HG03558 (cell line): ENCODE measurements around the gene CPSF3.
"Not testable (repeated sequence)": the region's sequence is repeated elsewhere in the genome, so short reads cannot be mapped to it uniquely, and the experiment has no call there.

Experiments used
- ATAC-seq: cut with Tn5 transposase; IDR thresholded peaks from one replicate; pipeline ENCODE4 v1.9.1; 2021; ENCODE audit warnings: moderate number of reproducible peaks; ENCODE audit not compliant: unreplicated experiment; ENCODE audit errors: extremely low read depth

The CPSF3 gene

DNA sequence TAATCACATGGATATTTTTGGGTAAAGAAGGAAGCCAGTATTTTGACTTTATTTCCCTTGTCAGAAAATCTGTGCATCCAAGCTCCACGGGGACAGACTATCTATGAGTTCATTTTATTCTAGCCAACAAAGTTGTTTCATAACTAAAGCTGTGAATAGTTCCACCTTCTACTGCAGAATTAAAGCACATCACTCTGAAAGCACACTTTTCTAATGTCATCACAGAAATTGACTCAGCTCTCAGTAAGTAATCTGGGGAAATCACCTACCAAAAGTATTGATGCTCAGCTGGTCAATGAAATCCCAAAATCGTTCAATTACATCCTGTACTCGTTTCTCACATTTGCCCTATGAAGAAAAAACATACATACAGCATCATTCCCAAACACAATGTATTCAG lies 70.0 kb downstream of the CPSF3 start:
- no peak for ATAC-seq

DNA sequence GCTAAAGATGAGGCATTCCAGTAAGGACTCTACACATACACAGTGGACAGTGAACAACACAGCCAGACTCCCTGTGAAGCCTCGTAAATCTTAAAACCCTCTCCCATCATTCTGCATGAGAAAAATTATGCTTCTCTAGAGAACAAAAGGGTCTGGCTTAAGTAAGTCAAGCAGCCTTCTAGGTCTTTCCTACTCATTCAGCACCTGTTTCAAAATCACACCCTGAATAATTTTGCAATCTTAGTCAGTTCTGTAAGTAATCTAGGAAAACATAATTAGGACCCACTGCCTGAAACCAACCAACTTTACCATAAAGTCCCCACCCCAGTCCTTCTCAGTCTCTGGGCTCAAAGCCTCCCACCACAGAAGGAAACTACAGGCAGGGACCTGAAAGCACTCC lies 70.6 kb downstream of the CPSF3 start:
- ATAC-seq, result no peak

DNA sequence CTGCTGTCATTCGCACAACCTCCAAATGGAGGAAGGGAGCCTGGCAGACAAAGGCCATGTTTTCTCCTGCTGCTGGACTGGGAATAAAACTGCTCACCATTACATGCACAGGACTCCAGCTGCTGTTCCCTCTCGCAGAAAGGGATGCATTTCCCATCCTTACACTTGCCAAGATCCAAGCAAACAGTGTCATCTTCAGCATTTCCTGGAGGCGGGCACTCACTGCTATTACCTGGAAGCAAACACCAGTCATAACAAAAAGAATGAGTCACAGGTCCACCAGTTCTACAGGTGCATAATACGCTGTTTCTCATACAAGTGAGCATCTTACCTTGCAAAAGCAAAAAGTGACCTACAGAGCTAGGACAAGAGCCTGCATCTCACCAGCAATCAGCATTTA lies 73.6 kb downstream of the CPSF3 start:
- ATAC-seq, result no peak

DNA sequence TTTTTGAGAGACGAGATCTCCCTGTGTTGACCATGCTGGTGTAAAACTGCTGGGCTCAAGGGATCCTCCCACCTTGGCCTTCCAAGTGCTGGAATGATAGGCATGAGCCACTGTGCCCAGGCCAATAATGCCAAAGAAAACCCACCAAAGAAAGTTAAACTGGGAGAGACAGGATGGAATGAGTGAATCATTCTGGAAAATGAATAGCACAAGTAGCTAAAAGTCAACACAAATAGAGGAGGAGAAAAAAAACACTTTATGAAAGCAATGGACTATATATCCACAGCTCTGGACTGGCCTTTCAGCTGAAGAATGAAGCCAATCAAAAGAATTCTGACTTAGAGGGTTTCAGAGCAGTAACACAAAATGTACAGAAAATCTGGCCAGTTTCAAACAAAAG lies 74.8 kb downstream of the CPSF3 start:
- no peak for ATAC-seq

DNA sequence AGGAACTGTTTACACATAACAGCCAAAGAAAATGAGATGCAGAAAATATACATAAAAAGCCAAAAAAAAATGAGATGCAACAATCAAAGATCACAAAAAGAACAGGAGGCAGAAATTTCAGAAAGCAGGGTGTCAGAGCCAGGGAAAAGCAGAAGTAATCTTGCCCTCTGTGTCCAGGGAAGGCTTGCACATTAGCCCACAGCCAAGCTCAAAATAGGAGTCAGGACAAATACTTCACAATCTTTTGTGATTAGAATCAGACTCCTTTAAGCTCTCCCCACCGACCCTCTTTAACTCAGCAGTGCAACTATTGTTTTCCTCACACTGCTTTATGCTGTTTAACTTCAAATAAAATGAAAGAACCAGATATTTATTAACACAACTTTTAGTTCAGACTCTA lies 85.5 kb downstream of the CPSF3 start:
- no peak for ATAC-seq

DNA sequence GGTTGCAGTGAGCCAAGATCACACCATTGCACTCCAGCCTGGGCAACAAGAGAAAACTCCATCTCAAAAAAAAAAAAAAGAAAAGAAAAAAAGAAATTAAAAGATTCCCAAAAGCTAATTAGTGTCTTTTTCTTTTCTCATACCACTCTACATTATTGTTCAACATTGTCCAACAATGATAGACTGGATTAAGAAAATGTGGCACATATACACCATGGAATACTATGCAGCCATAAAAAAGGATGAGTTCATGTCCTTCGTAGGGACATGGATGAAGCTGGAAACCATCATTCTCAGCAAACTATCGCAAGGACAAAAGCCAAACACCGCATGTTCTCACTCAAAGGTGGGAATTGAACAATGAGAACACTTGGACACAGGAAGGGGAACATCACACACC lies 90.5 kb downstream of the CPSF3 start:
- not testable (repeated sequence) for ATAC-seq

DNA sequence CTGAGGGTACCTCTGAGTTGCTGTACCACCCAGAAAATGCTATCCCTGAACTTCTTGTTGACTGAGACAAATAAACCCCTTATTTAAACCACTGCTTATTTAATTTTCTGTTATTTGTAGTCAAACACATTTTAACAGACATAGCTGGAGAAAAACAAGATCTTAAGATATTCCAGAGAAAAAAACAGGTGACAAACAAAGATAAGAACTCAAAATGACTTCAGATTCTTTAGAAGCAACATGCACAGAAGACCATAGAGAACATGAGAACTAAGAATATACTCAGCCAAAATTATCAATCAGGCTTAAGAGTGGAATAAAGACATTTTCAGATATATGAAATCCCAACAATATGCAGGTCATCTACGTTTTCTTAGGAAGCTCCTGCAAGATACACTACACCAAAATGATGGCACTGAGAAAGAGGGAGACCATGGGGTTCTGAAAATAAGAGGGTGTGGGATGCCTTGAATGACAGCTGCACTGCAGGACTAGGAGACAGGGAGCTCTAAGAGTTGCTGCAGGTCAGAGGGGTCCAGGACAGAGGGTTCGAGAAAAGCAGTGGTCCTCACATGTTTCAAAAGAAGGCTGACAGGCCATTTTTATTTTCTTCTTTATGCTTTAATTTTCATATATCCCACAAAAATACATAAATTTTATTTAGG lies 93.8 kb downstream of the CPSF3 start:
- no peak for ATAC-seq

DNA sequence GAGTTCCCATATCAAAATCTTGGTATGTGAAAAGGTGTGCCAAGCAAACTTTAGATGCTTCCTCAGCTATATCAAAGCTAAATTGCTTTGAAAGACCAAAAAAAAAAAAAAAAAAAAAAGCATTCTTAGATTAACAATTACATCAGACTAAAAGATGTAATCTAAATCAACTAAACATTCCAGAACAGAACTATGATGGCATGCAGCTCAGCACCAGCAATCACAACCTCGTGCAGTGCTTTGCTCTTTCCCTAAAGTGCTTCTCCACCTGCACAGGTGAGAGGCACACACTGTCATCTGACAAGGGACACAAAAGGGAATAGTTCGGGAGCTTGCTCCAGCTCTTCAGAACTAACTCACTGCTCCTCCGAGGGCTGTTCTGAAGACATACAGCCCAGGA lies 94.7 kb downstream of the CPSF3 start:
- ATAC-seq, result no peak

DNA sequence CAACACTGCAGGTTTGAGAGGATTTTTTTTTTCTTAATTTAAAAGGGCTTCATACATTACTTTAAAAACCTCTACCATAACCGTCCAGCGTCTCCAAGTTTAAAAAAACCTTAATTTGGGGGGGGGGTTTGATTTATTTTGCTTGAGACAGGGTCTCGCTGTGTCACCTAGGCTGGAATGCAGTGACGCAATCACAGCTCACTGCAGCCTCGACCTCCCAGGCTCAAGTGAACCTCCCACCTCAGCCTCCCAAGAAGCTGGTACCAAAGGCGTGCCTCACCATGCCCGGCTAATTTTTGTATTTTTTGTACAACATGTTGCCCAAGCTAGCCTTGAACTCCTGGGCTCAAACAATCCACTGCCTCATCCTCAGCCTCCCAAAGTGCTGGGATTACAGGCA lies 95.3 kb downstream of the CPSF3 start:
- ATAC-seq, result no peak

- ATAC-seq, result no peak
Observed at GRCh38 chr2:9519250-9519649, 95.8 kb downstream of the CPSF3 start.
